GM21723 (cell line): ENCODE data around the gene MLF2.
A peak's percentile ranks its signal among the peaks of the same experiment; 100 is the strongest.

Experiments
- ATAC-seq: cut with Tn5 transposase; IDR thresholded peaks from one replicate; pipeline ENCODE4 v1.9.1; 2021; ENCODE audit warnings: mild to moderate bottlenecking, moderate library complexity; ENCODE audit not compliant: unreplicated experiment

The MLF2 gene

GRCh38 chr12:6778574-6779550 lies 25.9 kb upstream of the MLF2 start:
- ATAC-seq, result peak; percentile 79

- no peak for ATAC-seq
These were observed 25.3 kb upstream of the MLF2 start for GRCh38 chr12:6778217-6778573.

DNA sequence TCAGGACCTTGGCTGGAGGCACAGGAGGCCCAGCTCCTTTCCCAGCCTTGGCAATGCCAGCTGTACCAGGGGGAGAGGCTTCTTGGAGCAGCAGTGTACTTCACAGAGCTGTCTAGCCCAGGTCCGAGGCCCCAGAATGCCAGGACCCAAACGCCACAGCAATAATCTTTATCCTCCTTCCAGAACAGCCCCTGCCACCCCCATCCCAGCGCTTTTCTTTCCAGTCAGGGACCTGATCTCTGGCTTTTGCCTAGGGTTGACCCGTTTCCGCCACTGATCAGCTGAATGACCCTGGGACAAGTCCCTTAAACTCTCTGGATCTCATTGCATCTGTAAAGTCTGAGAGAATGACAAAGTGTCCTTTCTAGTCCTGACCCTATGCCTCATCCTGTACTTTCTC lies 24.4 kb upstream of the MLF2 start:
- ATAC-seq, result no peak

- ATAC-seq, result no peak
These were observed 22.5 kb upstream of the MLF2 start for GRCh38 chr12:6775185-6776174.

DNA sequence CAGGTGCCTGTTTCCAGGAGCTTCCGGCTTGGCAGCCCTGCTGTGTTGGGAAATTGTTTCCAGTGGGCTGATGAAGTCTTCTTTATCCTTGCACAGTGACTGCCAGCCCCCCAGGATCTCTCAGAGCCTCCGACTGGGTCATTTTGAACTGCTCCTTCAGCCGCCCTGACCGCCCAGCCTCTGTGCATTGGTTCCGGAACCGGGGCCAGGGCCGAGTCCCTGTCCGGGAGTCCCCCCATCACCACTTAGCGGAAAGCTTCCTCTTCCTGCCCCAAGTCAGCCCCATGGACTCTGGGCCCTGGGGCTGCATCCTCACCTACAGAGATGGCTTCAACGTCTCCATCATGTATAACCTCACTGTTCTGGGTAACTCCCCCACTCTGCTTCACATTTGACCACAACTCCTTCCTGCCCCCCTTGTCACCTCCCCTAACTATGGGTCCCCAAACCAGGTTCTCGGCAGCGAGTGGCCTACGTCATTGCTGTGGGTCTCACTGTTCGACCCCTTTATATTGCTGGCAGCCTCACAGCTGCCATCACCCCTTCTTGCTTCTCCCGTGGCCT lies 21.6 kb upstream of the MLF2 start:
- ATAC-seq, result no peak

DNA sequence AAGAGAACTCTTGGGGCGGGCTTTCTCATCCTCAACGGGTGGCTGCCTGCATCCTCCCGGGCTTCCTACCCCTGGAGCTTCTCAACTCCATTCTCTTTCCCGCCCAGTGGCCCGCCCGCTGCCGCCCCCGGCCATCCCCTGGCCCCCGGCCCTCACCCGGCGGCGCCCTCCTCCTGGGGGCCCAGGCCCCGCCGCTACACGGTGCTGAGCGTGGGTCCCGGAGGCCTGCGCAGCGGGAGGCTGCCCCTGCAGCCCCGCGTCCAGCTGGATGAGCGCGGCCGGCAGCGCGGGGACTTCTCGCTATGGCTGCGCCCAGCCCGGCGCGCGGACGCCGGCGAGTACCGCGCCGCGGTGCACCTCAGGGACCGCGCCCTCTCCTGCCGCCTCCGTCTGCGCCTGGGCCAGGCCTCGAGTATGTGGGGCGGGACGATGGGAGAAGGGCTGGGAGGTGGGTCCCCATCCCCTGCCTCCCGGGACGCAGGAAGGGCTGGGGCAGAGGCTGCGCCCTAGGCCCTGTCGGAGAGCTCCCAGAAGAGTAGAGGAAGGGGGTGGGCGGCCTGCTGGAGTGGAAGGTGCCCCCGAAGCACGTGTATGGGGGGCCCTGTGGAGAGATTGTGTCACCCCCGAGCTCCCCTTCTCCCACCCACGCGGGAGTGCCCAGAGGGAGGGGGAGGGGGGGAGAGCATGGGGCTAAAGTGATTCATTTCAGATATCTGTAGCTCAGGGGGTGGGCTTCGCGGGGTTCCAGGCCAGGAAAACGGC lies 20.8 kb upstream of the MLF2 start:
- ATAC-seq, result no peak

DNA sequence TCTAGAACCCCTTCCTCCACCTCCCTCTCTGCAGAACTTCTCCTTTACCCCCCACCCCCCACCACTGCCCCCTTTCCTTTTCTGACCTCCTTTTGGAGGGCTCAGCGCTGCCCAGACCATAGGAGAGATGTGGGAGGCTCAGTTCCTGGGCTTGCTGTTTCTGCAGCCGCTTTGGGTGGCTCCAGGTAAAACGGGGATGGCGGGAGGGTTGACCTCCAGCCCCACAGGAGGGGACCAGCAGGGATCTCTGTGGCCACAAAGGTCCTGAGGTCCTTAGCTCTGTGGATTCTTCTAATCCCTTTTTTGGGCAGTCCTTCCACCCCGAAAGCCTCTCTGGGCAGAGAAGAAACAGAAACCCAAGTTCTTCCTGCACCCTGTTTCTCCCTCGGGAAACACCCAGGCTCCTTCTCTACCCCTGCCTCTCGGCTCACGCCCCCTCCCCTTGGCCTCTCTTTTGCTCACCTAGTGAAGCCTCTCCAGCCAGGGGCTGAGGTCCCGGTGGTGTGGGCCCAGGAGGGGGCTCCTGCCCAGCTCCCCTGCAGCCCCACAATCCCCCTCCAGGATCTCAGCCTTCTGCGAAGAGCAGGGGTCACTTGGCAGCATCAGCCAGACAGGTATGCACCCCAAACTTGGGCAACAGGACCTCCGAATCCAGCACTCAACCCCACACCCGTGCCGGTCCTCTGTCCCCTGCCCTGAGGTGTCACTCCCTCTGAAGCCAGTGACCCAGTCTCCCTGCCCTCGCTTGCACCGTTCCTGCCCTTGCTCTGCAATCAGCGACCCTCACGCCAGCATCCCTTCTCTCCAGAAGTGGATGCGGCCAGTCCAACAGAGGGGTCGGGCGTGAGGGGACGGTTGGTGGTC lies 20.0 kb upstream of the MLF2 start:
- no peak for ATAC-seq

DNA sequence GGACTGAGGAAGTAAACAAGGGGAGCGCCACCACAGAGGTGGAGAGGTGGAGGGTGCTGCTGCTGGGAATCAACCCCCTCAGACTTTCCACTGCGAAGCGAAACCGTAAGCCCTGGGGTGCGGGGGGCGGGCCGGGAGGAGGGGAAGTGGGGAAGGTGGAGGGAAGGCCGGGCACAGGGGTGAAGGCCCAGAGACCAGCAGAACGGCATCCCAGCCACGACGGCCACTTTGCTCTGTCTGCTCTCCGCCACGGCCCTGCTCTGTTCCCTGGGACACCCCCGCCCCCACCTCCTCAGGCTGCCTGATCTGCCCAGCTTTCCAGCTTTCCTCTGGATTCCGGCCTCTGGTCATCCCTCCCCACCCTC lies 19.4 kb upstream of the MLF2 start, which contains the start of gene LAG3:
TSS of gene LAG3 (plus strand) at position 190 of the 365 bp plus-strand sequence. CDS start 333 bp downstream, outside the sequence.
- ATAC-seq, result no peak

- ATAC-seq, result no peak
These were observed 18.8 kb upstream of the MLF2 start for GRCh38 chr12:6771509-6772330.

DNA sequence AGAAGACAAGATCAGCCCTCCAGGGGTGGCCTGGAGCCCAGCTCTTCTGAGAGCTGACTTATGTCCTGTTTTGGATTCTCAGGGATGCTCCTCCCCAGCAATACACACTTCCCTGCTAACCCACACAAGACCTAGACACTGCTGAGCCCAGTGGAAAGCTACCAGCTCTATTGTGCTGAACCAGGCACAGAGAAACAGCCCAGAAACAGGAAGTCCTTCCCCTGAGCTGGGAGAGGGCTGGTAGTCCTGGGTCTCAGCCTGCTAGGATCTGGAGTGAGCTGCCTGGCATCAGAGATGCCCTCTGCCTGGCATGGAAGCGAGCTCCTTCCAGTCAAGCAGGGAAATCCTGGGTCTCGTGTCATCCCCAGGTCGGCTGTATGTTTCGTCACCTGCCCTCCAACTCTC lies 18.2 kb upstream of the MLF2 start:
- ATAC-seq, result no peak

DNA sequence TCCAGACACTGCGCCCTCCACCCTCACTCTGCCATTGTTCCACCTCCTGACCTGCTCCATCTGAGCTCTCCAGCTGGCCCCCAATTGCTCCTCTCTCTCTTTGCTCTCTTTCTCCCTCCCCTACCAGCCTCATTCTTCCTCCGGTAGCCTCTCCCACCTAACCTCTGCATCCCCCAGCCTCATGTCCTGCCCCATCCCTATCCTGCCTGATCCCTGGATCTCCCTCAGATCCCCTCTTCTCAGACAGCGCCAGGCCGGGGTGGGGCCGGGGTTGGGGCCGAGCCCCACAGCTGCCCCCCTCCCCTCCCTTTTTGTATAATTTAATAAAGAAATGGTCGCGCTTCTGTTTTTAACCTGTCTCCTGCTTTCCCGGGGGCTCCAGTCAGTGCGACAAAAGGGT lies 17.7 kb upstream of the MLF2 start:
- no peak for ATAC-seq

DNA sequence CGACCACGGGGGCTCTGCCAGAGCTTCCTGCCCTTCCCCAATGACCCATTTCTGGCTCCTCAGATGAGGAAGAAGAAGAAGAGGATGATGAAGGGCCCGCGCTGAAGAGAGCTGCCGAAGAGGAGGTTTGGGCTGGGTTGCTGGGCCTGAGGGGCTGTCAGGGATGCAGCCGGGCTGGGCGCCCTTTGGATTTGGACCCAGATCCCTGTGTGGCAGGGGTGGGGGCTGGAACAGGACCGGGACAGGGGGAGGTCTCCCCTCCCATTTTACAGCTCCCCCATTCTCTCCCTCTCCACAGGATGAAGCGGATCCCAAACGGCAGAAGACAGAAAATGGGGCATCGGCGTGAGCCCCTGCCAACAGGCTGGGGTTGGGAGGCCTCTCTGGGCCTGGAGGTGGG lies 17.2 kb upstream of the MLF2 start:
- no peak for ATAC-seq

- ATAC-seq, result no peak
These were observed 16.7 kb upstream of the MLF2 start for GRCh38 chr12:6769666-6770065.

- no peak for ATAC-seq
These were observed 16.0 kb upstream of the MLF2 start for GRCh38 chr12:6768990-6769389.

DNA sequence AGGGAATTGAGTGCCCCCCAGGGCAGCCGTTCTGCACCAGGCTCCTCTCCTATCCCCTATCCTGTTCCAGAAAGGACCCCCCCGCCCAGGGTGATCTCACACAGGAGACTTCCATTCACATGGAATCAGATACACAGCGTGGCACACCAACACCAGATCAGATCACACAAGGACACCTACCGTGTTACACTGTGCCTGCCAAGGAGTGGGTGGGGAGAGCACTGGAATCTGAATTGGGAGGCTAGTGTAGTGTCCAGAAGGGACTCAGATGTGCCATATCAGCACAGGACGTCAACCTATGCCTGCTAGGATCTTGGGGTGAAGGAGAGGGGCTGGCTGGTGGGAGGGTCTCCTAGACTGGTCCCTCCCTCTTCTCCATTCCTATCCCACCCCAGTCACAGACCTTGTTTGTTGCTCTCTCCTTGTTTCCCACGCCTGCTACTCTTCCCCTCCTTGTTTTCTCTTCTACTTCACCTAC lies 15.5 kb upstream of the MLF2 start:
- no peak for ATAC-seq

DNA sequence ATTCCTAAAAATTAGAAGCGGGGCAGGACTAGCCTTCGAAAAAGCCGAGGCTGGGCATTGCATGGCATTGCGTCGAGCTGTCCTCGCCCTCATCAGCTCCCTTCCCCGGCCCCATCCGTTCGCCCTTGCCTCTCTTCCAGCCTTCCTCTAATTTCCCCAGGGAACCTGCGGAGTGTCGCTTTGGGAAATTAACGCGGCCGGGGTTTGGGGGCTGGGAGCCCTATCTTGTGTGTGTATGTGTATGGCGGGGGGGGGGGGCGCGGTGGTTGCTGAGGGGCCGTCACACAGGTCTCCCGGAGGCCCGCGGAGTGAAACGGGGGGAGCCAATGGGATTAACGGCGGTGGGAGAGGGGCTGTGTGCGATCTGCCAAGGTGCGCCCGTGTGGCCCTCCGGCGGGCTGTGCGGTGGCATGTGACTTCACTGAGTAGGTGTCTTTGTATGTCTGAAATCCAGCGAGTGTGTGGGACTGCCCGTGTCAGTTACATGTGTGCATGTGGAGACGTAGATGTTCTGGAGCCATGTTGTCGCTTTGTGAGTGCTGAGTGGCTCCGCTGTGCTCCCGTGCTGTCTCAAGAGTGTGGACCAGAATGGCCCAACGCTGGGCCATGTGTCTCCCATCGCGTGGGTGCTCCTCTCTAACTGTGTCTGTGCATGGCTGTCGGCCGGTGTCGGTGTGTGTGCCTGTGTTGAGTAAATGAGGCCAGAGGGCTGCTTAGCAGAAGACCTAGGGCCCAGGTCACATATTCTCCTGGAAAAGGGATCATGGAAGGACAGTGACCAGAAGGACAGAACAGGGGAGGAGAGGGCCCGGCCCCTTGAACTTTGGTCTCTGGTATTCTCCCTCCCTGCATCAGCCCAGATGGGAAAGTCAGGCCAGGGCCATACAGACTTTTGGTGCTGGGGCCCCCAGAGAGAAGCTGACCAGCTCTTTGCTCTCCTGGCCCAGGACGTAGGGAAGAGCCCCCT lies 14.7 kb upstream of the MLF2 start:
- no peak for ATAC-seq

- ATAC-seq, result peak; percentile 58
These were observed 13.9 kb upstream of the MLF2 start for GRCh38 chr12:6766651-6767349.
